DMS 273 treated with DMSO at 0.1 percent for 48 hours (cell line): Measurements from ENCODE around the gene STK24.

Source experiments
- DNase-seq: peaks from one replicate; lab custom pipeline; 2025; lab: John Stamatoyannopoulos, UW

STK24 gene

DNA sequence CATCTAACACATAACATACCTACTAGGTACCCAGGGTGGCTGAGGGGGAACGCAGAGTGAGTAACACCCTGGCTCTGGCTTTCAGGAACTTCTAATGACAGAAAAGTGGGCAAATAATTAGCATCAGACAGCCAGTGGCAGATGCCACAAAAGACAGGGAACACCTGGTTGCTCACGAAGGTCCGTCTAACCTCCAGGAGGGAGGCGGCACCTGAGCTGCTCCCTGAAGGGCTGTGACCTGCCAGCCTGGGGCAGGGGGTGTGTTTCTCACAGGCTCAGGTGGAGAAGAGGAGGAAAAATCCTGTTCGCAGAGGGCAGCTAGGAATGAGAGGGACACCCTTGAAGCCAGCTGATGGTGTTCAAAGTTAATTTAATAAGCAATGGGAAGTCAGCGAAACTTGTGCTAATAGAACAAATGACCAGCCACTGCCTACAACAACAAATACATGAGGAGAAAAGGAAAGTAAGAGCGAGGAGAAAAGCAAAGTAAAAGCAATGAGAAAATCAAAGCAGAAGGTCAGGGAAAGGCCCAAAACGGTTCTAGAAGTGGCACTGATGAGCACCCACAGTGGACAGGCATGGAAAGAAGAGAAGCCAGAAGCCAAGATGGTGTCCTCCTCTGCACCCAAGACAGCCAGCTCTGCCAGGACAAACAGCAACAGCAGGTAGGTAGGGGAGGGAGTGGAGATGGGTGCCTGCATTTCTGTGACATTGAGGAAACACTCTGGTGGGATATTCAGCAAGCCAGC, 87.3 kb downstream of the STK24 start:
- DNase-seq: no peak

DNA sequence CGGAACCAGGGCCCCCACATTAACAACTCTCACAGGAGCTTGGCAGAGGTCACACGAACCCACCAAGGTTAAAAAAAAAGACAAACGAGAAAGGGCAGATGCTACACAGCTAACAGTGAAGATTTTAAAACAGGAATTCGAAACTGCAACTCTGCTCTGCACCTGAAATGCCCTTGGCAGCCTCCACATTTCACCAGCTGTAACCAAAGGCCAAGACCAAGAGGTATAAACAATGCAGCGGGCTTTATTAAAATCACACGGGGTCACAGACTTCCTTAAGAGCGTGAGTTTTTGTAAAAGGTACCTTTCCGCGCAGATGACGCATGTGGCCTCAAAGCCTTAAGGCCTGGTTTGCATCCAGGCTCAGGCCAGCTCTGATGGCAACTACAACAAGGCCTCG, 88.2 kb downstream of the STK24 start:
- DNase-seq: no peak

DNA sequence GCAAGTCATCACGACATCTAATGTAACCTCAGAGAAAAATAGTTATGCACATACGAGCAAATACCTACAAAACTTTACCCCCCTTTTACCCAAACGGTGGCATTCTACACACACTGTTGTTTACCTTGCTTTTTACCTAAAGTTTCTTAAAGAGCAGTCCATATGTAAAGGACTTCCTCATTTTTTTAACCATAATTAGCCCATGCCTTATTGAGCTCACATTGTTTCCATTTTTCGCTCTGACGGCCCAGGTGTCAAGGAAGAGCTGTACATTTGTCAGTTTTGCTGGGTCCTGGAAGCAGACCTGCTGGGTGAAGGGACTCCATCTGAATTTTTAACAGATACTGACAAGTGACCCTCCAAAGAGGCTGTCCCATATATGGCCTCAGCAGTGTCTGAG, 89.4 kb downstream of the STK24 start:
- DNase-seq: no peak

DNA sequence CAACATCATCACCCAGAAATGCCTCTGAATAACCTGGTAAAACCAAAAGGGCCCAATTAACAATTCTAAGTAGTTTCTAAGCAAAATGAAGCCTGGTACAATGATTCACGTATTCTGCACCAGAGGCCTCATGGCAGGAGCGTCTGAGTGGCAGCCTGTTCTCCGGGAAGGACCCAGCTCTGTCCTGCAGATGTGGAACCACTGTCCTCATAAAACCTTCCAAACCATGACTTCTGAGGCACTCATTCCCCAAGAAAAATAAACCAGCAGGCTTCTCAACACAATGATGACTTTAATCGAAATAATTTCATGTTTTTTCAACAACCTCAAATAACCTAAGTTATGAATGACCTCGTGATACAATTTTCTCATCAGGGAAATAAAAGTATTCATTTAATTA, 89.9 kb downstream of the STK24 start:
- DNase-seq: no peak

DNA sequence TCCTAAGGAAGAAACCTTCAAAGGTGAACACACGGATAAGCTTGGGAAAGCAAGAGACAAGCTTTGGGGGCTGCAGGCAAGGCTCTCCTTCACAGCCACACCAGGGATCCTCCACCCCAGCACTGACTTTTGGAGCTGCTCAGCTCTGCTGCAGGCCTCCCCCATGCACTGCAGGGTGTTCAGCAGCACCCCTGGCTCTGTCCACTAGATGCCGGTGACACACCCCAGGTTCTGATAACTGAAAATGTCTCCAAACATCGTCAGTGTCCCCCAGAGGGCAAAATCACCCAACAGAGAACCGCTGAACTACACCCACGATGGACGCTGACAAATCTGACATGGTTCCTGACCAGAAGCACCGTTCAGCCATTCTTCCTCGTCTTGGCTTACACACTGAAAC, 90.5 kb downstream of the STK24 start:
- no peak for DNase-seq

DNA sequence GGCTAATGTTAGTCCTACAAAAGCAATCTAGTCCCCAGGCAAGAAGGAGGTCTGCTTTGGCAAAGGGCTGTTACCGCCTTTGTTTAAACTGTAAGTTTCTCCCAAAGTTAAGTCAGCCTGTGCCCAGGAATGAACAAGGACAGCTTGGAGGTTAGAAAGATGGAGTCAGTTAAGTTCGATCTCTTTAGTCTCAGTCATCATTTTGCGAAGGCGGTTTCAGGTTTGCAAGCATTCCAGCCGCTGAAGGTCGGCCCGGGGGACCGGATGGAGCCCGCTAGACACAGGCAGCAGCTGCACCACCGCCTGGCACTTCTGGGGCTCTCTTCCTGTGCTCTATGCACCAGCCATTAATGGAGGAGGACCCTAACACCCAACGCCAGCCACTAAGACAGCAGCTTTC, 91.3 kb downstream of the STK24 start:
- DNase-seq: no peak

DNA sequence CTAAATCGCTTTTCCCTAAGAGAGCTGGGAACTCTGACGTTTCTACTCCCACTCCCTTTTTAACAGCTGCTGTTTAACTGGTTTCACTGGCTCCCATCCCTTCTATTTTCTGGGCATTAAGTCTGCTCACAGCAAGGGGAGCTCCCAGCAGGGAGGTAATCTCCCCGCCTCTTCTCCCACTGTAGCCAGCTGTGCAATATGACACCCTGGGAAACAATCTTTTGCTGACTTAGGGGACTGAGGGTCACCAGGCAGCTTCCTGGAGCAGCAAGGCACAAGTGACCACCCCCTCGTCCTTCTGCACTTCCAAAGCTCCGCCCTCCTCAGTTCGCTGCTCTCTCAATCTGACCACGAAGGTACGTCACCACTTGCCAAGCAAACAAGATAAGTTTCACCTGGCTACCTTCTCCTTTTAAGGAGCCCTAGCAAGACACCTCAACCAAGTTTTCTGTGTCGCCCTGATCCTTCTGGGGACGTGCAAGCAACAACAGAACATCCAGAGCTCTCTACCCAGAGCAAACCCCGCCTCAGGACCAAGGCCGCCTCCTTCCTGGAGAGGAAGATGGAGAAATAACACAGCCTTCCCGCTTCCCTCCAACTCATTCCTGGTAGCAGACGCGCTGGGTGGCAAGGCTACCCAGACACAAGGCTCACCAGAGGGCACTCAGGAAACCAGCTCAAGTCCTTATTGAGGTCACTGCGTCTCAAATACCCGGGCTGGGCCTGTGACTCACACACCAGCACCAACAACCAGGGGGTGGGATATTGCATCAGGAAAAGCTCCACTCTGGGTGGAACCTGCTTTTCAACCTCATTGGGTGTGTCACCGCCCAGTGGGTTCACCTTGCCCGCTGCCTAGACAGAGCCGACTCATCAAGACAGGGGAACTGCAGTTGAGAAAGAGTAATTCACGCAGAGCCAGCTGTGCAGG, 92.4 kb downstream of the STK24 start:
- DNase-seq: peak; percentile 79

DNA sequence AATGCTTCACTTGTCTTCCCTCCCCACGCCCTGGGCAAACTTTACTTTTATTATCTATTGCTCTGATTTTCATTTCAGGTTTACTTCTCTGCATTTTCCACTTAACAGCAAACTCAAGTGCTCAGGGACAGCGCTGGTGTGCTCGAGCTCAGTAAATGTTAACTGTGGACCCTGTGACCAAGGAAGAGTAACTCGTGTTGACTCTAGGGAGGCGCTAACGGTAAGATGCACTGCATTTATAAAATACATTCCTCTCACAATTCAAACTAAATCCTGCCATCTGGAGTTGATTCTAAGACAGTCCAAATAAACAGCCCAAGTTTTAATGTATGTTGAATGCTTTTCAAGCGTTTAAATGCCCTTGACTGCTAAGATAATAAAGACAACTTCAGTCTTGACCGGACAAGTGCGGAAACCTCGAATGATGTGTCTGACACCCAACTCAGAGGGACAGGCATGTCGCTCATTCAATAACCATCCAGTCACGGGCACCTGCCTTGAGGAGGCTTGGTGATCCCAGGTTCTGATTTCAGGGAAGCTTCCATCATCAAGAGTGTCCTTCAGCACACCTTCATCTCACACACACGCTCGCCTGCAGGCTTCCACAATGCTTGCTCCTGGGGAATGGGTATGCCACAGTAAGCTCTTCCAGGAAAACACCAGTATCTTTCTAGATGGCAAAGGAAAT, 93.2 kb downstream of the STK24 start:
- DNase-seq: no peak

DNA sequence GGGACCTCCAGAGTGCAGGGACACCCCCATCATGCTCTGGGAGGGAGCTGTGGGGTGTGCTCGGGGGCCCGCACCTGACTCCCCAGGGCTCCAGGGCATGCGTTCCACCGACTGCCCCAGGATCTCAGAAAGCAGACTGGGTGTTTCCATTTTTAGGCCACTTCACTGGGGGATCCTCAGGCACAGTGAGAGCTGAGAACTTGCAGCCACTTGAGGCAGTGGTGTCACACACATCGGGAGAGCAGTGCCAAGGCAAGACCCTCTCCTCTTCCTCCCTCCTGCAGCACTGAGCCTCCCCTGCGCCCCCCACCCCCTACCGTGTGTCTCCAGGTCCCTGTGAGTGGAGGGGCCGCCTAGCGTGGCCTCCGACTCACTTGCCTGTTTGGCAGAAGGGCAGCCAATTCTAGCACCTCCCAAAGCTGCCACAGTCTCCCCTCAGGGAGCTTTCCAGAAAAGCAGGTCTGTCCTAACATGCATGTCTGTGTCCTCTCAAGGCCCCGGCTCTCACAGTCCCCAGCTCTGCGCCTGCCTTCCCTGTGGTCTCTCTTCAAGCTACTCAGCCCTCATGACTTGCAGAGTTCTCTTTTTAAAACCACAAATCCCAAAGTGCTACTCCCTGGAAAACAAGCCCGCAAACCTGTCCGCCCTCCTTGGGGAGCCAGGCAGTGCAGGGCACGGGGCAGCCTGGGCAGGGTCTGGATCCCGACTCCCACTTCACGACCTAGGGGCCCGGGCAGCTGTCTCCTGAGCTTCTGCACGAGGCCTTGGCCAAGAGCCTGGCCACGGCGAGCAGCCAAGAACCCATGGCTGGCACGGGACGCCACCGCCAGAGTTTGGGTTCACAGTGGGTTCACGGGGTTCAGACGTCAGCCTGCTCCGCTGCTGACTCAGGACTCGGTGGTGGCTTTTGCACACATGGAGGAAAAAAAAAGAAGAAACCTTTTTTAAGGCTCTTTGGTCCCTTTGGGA, 94.1 kb downstream of the STK24 start:
- no peak for DNase-seq

DNA sequence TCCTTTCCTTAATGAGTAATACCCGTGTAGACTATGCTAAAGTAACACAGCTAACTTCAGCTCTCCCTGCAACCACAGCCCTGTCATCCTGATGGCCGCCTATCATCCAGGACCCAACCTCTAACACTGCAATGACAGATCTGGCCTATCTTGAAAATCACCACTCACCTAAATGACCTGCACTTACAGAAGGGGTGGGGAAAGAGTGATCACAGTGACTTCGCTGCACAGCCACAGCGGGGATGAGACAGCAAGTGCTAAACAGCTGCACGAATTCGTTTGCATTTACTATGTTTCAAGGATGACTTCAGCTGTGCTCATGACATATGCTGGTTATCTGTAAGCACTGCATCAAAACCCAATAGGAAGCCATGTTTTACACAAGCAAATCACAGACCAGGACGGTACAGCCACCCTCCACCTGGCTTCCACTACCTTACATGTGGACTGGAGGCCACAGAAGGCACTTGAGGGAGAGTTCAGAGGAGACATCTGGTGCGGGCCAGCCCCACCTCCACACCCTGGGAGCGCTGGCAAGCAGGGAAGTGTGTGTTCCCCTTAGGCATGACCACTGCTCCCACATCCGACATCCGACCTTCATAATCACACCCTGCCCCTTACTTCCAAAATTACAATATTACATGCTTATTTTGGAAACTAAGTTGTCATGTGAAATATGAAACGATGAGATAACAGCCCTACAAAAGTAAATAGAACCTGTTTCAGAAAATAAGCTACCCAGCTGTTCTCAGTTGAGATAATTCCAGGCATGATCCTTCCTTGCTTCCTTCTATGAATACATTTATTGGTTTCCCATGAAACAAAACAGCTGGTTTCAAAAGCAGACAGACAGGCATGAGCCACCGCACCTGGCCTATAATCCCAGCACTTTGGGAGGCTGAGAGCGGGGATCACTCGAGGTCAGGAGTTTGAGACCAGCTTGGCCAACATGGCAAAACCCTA, 95.7 kb downstream of the STK24 start:
- DNase-seq: peak; percentile 82

DNA sequence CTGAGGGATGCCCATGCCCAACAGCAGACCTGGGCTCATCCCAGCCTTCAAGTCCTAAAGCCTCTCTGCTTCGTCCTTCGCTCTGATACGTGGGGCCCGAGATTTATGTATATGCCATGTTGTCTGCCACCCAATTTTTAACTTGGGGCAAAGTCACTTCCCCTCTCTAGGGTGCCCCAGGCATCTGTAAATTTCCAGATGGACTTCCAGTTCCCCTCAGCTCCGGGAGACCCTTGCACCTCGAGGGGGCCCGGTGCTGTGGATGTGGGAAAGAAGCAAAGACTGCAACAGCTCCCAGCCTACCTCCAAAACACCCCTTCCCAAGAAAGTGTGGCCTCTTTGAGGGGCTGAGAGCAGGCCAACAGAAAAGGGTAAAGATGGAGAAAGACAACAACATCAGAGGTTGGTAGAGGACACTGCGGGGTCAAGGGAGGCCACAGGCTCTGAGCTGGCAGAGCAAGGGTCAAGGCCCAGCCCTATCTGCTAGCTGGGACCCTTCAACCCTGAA, 97.4 kb downstream of the STK24 start:
- no peak for DNase-seq

DNA sequence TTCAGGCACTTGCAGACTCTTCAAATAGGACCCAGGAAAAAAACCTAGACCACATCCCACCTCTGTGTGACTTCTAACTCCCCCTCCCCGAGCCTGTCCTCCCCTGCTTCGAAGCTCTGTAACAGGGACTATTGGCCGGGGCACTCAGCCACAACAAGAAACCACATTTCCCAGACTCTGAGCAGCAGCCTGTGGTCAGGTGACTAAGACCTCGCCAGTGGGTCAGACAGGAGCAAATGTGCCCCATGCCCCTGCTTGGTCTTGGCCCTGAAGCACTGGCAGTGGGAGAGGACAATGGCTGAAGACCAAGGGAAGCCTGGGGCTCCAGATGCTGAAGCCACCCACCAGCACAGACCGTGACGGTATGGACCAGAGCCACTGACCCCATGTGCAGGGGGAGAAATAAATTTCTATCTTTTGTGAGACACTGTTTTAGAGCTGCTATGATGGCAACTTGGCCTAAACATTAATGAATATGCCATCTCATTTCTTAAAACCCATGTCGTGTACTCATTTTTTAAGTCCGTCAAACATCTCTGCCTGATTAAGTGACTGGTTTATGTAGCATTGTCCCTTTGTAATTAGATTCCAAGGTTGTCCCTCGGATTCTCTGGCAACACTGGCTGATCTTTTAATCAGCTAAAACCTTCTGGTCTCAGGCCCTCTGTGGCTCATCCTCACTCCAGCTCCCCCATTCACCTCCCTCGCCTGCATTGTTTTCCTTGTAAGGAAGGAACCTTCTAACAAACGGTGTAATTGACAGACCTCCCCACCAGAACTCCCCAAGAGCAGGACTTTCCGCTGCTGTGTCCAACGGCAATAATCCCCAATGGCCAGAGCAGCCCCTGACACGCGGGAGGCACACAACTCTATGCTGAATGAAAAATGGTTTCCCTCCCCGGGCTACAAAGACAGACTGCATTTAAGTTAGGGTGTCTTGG, 98.4 kb downstream of the STK24 start:
- DNase-seq: no peak

DNA sequence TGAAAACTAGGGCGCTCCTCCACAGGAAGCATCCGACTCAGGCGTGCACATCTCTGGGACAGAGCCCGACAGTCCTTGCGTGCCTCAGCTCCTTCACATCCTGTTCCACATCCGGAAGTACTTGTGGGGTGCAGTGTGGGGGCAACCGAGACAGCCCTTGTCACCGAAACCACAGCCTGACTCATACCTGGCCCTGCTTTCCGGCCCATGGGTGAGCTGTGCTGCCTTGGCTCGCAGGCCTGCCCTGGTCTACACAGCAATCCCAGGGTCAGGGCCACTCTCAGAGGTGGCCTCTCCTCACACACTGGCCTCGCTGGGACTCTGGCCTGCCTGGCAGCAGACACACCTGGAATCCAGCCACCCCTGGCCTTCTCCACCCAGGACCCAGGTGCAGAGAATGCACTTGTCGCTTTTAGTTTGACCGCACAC, 100.4 kb downstream of the STK24 start:
- DNase-seq: no peak

DNA sequence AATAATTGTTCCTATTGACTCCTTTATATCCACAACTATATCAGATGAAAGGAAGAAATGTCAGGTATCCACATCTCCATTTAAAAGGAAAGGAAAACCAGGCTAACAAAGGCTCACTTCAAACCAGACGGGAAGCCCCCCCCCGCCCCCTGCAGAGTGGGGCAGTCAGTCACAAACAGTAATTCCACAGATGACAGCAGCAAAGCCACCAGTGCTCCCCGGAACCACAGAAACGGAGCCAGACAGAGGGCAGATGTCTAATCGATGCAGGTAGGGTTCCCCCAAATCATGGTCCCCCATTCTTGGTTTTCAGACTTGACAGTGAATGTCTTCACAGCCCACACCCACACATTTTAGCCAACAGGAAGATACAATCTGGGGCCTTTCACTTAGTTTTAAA, 100.8 kb downstream of the STK24 start:
- no peak for DNase-seq

DNA sequence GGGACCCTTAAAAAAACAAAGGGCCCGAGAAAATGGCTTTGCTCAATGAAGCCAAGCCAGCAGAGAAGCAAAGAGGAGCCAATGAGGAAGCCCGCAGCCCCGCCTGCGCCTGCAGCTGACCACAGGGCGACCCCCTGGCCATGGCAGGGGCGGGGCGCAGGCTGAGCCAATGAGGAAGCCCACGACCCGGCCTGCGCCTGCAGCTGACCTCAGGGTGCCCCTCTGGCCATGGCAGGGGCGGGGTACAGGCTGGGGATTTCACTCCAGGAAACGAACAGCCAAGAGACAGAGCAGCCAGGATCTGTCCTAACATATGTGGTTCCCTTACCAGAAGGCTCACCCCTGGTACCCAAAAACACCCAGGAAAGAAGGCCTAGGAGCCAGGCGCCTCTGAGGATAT, 101.4 kb downstream of the STK24 start:
- DNase-seq: no peak

DNA sequence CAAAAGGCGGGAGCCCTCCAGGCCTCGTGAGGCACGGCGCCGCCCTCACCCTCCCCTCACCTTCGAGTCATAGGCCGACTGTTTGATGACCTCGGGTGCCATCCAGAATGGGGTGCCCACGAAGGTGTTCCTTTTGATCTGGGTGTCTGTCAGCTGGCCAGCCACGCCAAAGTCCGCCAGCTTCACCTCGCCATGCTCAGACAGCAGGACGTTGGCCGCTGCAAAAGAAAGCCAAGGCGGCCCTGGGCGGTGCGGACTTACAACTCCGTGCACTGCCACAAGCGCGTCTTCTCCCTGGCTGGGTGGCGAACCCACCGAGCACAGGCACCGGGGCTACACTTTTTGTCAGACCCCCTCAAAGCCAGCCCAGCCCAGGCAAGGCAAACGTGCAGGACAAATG, 102.1 kb downstream of the STK24 start:
- no peak for DNase-seq

DNA sequence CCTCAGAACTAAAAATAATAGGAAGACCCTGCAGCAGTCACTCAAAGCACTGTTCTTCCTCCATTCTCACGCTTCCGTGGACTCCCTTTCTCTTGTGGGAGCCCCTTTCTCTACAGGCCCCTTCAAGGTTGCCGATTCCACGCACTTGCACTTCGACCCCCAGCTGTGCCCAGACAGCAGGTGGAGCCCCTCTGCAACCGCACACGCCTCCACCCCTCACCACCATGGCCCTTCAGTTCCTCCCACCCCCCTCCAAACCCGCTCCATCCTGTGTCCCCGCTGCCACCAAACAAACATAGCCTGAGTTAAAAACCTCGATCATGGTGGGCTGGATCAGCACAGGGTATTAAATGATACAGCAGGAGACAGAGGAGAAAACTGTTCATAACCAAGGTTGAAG, 102.6 kb downstream of the STK24 start:
- DNase-seq: no peak

DNA sequence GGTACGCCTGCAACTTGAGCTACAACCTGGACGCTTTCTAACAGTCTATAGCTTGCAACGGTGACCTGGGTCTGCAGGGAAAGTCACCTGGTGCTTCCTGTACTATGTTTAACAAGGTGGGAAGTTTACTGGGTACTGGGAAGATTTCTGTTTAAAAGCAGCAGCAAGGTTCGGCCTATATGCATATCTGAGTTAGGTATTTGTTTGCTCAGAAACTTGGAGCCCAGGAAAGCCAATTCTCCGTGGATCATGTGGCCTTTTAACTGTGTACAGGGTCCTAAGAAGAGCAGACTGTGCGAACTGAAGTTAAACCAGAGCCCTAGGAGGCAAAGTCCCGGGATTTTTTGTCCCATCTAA, 103.1 kb downstream of the STK24 start:
- DNase-seq: no peak

DNA sequence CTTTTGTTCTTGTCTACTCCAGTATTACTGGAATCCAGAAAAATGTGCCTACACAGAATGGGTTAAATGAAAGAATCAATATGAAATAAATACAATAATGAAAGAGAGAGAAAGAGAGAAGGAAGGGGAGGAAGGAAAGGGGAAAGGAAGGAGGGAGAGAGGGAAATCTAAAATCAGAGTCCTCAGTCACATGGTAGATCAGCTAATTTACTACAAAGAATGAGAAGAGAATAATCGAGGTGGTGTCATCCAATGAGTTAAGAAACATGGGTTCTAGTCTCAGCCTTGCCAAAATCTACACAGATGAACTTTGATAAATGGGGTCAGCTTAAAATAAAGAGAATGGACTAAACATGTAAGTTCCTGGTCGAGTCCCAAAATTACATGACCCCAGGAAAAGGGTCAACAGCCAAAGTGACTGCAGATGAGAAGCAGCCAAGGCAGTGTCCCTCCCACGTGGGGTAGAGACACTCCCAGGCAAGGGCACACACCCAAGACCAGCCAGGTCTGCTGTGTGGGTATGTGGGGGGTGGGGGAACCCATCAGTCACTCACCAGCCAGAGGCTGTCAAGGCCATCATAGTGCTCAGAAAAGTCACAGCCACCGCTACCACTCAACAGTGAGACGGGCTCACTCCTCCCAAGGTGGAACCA, 103.6 kb downstream of the STK24 start:
- no peak for DNase-seq
